GM12873 (cell line): ENCODE data around the gene TAS2R5.
A peak's percentile ranks its signal among the peaks of the same experiment; 100 is the strongest.

Experiments used
- CTCF ChIP-seq: IDR thresholded peaks from 2 replicates; pipeline ENCODE4 v1.5.1; 2012; ENCODE audit warnings: low read depth, mild to moderate bottlenecking, moderate library complexity, low read length, control low read depth; ENCODE audit not compliant: insufficient read depth; ENCODE audit errors: missing control alignments

Gene TAS2R5

GRCh38 chr7:141776374-141776773 lies 13.6 kb upstream of the TAS2R5 start, which contains the start of gene TAS2R4:
Gene TAS2R4, plus strand, starts transcription at chr7:141776674. Its CDS starts 1,815 bp downstream, at chr7:141778489.
- TF ChIP-seq CTCF = no peak

GRCh38 chr7:141785706-141786552 lies 4.1 kb upstream of the TAS2R5 start:
- TF ChIP-seq CTCF = peak; percentile 73

GRCh38 chr7:141788296-141788695 lies 1.7 kb upstream of the TAS2R5 start:
- no peak for TF ChIP-seq CTCF

GRCh38 chr7:141792526-141792925 lies 2.5 kb downstream of the TAS2R5 start:
- no peak for TF ChIP-seq CTCF

- TF ChIP-seq CTCF = no peak
These were observed 30.1 kb downstream of the TAS2R5 start for GRCh38 chr7:141820067-141820466.

GRCh38 chr7:141837683-141838082 lies 47.7 kb downstream of the TAS2R5 start:
- no peak for TF ChIP-seq CTCF

GRCh38 chr7:141838581-141838980 lies 48.6 kb downstream of the TAS2R5 start:
- no peak for TF ChIP-seq CTCF
